ENCODE results near the gene PCDH15. TPM values are rescaled to one million over a fixed set of nuclear protein-coding genes. Genes with fewer than 3 reads are reported as not detected.

The PCDH15 gene
- total and polyA plus RNA-seq, 2 of the 8 experiments (the other 6 are each of a cell fraction or from before 2014, with no cell fraction given), result 0.11 TPM; not detected in 1

DNA sequence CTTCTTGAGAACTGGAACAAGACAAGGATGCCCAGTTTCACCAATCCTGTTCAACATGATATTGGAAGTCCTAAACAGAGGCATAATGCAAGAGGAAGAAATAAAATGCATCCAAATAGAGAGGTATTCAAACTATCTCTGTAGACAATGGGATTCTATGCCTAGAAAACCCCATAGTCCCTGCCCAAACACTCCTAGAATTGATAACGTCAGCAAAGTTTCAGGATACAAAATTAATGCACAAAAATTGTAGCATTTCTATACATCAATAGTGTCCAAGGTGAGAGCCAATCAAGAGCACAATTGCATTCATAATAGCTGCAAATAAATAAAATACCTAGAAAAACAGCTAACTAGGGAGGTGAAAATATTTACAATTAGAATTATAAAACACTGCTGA lies 72.5 kb downstream of the PCDH15 start (continued):
- no peak for TF ChIP-seq USF2 (IDR thresholded peaks at IDR 0.05; ENCODE audit: low read length)
